Naive thymus-derived CD4-positive, alpha-beta T cell (primary cell): ENCODE measurements around the gene TEKTIP1. TPM values are rescaled to one million over a fixed set of nuclear protein-coding genes. Genes with fewer than 3 reads are reported as not detected.

Source experiments
- ATAC-seq: fragments of 150-1000 bp; cut with Tn5 transposase; 2 replicates; pipeline ENCODE4 v1.10.0; 2021; ENCODE audit warnings: mild to moderate bottlenecking, moderate library complexity
- CTCF ChIA-PET: fragments of 350-600 bp; sonication (Branson Sonifier 250); formaldehyde crosslinking; loops from one replicate; lab custom pipeline; 2021; ENCODE audit warnings: antibody characterized with exemption; lab: Charles Lee
- POLR2A ChIA-PET: fragments of 350-600 bp; sonication (Branson Sonifier 250); formaldehyde crosslinking; loops from one replicate; lab custom pipeline; 2021; ENCODE audit warnings: antibody characterized with exemption, inconsistent platforms; lab: Charles Lee
- DNase-seq, 9 donors: peaks; one replicate each; pipeline versions ENCODE4 v3.0.0 to v3.0.0-alpha.2; 2020 to 2022; ENCODE audit warnings: mixed read lengths in 1 of 9
- H3K27ac ChIP-seq: one replicate; pipeline ENCODE4 v1.7.0; 2013; ENCODE audit warnings: mild to moderate bottlenecking, low read depth, low read length, moderate library complexity
- H3K27me3 ChIP-seq, 2 donors: one replicate each; pipeline ENCODE4 v1.7.0; 2013; ENCODE audit warnings: low read length in 2 of 2, mild to moderate bottlenecking in 2 of 2, moderate library complexity in 2 of 2; ENCODE audit not compliant: control insufficient read depth in 2 of 2, insufficient read depth in 2 of 2
- H3K36me3 ChIP-seq, 3 experiments: 1 replicate in 2 of 3; 2 replicates in 1 of 3; pipeline ENCODE4 v1.7.0; 2013; ENCODE audit warnings: low read length in 3 of 3, mild to moderate bottlenecking in 3 of 3, moderate library complexity in 1 of 3; ENCODE audit not compliant: insufficient read depth in 3 of 3, control insufficient read depth in 2 of 3
- H3K4me1 ChIP-seq, 2 donors: one replicate each; pipeline ENCODE4 v1.7.0; 2013; ENCODE audit warnings: low read length in 2 of 2, mild to moderate bottlenecking in 2 of 2, moderate library complexity in 1 of 2; ENCODE audit not compliant: control insufficient read depth in 2 of 2, insufficient read depth in 2 of 2
- H3K4me3 ChIP-seq: 2 replicates; pipeline ENCODE4 v1.7.0; 2013; ENCODE audit warnings: mild to moderate bottlenecking, low read length
- H3K9me3 ChIP-seq, 3 experiments: 1 replicate in 2 of 3; 2 replicates in 1 of 3; pipeline ENCODE4 v1.7.0; 2013; ENCODE audit warnings: low read length in 3 of 3; ENCODE audit not compliant: control insufficient read depth in 2 of 3
- H3K27ac Mint-ChIP-seq, 9 donors: one replicate each; pipeline ENCODE4 v1.8.0; 2020 to 2022; ENCODE audit warnings: mixed read lengths in 9 of 9, mild to moderate bottlenecking in 8 of 9, moderate library complexity in 5 of 9, inconsistent platforms in 2 of 9
- H3K27me3 Mint-ChIP-seq, 5 donors: one replicate each; pipeline ENCODE4 v1.8.0; 2021 to 2022; ENCODE audit warnings: mixed read lengths in 5 of 5, mild to moderate bottlenecking in 1 of 5
- H3K36me3 Mint-ChIP-seq, 5 donors: one replicate each; pipeline ENCODE4 v1.8.0; 2020 to 2022; ENCODE audit warnings: mixed read lengths in 5 of 5, mild to moderate bottlenecking in 3 of 5, inconsistent platforms in 1 of 5
- H3K4me1 Mint-ChIP-seq, 7 donors: one replicate each; pipeline ENCODE4 v1.8.0; 2020 to 2022; ENCODE audit warnings: mixed read lengths in 7 of 7, mild to moderate bottlenecking in 3 of 7, inconsistent platforms in 1 of 7
- H3K4me3 Mint-ChIP-seq, 10 donors: one replicate each; pipeline ENCODE4 v1.8.0; 2020 to 2022; ENCODE audit warnings: mild to moderate bottlenecking in 10 of 10, mixed read lengths in 10 of 10, moderate library complexity in 6 of 10, inconsistent platforms in 2 of 10
- H3K9me3 Mint-ChIP-seq, 11 donors: one replicate each; pipeline ENCODE4 v1.8.0; 2020 to 2022; ENCODE audit warnings: mixed read lengths in 11 of 11, mild to moderate bottlenecking in 4 of 11, inconsistent platforms in 1 of 11, moderate library complexity in 1 of 11
- intact Hi-C, 2 donors: fragments of 100-400 bp; cut with micrococcal nuclease; formaldehyde crosslinking; loops; one replicate each; pipeline ENCODE4 v1.15.1; 2023
- polyA plus RNA-seq, 2 donors: library from polyadenylated mRNA; unstranded; fragments of 300-500 nt; fragmentation: Illumina TruSeq; gene quantifications; one replicate each; pipeline ENCODE4 v1.2.3, GENCODE V29; 2021
- total RNA-seq, 6 experiments: library from RNA in 5 of 6; stranded (reverse) in 5 of 6; gene quantifications; 1 replicate in 5 of 6; 2 replicates in 1 of 6; pipeline ENCODE4 v1.2.3 and lab custom pipeline; 2021 to 2026

Gene TEKTIP1
- total and polyA plus RNA-seq, 7 experiments from 2014 or later: 5.6 to 11.5 (median 10.6) TPM; not detected in 2

GRCh38 chr19:3494051-3494450 is 44.9 kb upstream of the TEKTIP1 start:
- H3K4me1 Mint-ChIP-seq: peaks cover 3 to 24% (median 12%) of the 10 kb centered on the region in 7 donors
- H3K9me3 Mint-ChIP-seq: peaks cover 0 to 2% (median 0%) of the 10 kb centered on the region in 11 donors
- ChIA-PET CTCF (interaction anchor here (1.7 kb wide), 1 partner anchor 9 kb away, joined by 8 read pairs; no protein-coding TSS in a partner anchor), POLR2A (interaction anchor here (0.7 to 1.9 kb wide), 2 partner anchors 10 to 13 kb away, joined by 3 to 10 read pairs; no protein-coding TSS in a partner anchor)
- H3K27me3 ChIP-seq: no peaks in the 10 kb centered on the region
- H3K4me1 ChIP-seq: no peaks in the 10 kb centered on the region
- ATAC-seq (peak; percentile 73), DNase-seq (peak in 6 of 9 donors; percentile 23 to 47 (median 38))
- no peak overlapping the region for H3K4me3 ChIP-seq
- peak overlapping the region in 4 of 9 donors; percentile 5 to 71 (median 45) for H3K27ac Mint-ChIP-seq
- H3K36me3 Mint-ChIP-seq: peaks cover 0 to 20% (median 9%) of the 10 kb centered on the region in 5 donors
- no peaks in the 10 kb centered on the region for H3K27me3 Mint-ChIP-seq
- intact Hi-C loops: loop anchor here in 1 of 2 donors (10.0 kb wide), 1 partner anchor 1069 kb away; the partner anchor contains the start of gene TIMM13
- peaks cover 0 to 70% (median 12%) of the 10 kb centered on the region in 3 experiments for H3K36me3 ChIP-seq
- no peaks in the 10 kb centered on the region for H3K9me3 ChIP-seq
- H3K27ac ChIP-seq: peak overlapping the region; percentile 48
- peak overlapping the region in 3 of 10 donors; percentile 46 to 51 (median 51) for H3K4me3 Mint-ChIP-seq

DNA sequence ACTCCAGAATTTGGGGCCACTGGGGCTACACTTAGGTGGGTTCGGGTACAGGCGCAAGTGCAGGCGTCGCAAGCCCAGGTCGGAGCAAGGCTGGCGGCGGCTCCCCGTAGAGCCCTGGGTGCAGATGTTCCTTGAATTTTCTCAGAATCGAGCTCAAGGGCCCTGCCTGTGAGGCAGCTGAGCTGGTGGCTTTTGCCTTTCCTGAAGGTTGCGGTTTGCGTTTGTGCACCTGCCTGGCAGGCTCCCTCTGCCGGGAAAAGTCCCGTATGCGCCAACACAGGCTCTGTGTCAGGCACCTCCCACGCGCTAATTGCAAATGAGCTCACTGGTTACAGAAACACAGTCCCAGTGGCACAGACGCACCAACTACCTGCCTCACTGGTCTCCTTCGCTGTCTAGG is 44.4 kb upstream of the TEKTIP1 start:
- intact Hi-C loops: loop anchor here in 1 of 2 donors (10.0 kb wide), 1 partner anchor 1070 kb away; the partner anchor contains the start of gene TIMM13
- peak in 6 of 9 donors; percentile 33 to 68 (median 44) for DNase-seq
- ChIA-PET POLR2A (interaction anchor here (0.7 to 1.9 kb wide), 2 partner anchors 10 to 12 kb away, joined by 3 to 10 read pairs; no protein-coding TSS in a partner anchor), CTCF (interaction anchor here (1.7 kb wide), 1 partner anchor 10 kb away, joined by 8 read pairs; no protein-coding TSS in a partner anchor)
- peak; percentile 78 for ATAC-seq
- Histone ChIP-seq H3K4me3 (no peak overlapping the region), H3K4me1 (peaks cover under 1 to 5% of the 10 kb centered on the region in 2 donors), H3K27me3 (no peaks in the 10 kb centered on the region), H3K27ac (peak overlapping the region; percentile 48), H3K36me3 (peaks cover 0 to 70% (median 12%) of the 10 kb centered on the region in 3 experiments), H3K9me3 (no peaks in the 10 kb centered on the region)
- Mint-ChIP-seq H3K4me1 (peaks cover 6 to 29% (median 15%) of the 10 kb centered on the region in 7 donors), H3K27ac (peak overlapping the region in 7 of 9 donors; percentile 21 to 82 (median 69)), H3K9me3 (peaks cover 0 to 2% (median 0%) of the 10 kb centered on the region in 11 donors), H3K27me3 (no peaks in the 10 kb centered on the region), H3K4me3 (peak overlapping the region in 8 of 10 donors; percentile 16 to 51 (median 38)), H3K36me3 (peaks cover 0 to 22% (median 9%) of the 10 kb centered on the region in 5 donors)

DNA sequence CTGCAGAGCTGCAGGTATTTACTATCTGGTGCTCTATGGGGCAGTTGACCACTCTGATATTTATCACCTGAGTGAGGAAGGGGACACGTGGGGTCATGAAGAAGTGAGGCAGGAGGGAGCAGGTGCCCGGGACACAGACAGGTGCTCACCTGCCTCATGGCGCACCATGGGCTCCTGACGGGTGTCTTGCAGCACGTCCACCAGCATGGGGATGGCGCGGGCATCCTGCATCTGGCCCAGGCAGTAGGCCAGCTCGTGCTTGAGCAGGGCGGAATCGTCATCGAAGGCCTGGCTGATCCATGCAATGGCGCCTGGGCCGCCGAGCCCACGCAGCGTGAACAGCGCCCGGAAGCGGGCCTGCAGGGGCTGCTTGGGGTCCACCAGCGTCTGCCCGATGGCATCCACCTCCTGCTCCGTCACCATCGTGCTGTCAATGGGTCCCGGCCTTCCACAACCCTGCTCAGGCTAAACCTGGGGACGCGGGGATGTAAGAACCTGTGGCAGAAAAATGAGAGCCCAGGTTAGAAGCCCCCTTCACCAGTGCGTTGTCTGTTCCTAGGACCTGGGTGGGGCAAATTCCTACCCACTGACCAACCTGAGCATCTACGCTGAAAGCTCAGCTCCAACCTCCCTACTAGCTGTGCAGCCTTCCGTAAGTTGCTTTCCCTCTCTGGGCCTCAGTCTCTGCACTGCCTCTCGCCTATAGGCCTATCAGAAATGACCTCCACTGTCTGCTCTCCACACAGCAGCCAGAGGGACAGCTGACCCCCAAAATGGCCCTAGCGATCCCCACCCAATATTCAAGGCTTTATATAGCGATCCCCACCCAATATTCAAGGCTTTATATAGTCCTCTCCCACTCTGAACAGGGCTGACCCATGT is 42.3 kb upstream of the TEKTIP1 start:
- DNase-seq (no peak), ATAC-seq (no peak)
- H3K36me3 Mint-ChIP-seq: peaks cover 0 to 27% (median 12%) of the 10 kb centered on the region in 5 donors
- peaks cover 0 to 4% (median 0%) of the 10 kb centered on the region in 11 donors for H3K9me3 Mint-ChIP-seq
- H3K9me3 ChIP-seq: no peaks in the 10 kb centered on the region
- H3K36me3 ChIP-seq: peaks cover 0 to 62% (median 12%) of the 10 kb centered on the region in 3 experiments
- no peak overlapping the region for H3K27ac Mint-ChIP-seq
- peaks cover 13 to 41% (median 26%) of the 10 kb centered on the region in 7 donors for H3K4me1 Mint-ChIP-seq
- intact Hi-C loops: loop anchor here in 1 of 2 donors (10.0 kb wide), 1 partner anchor 1072 kb away; the partner anchor contains the start of gene TIMM13
- H3K4me1 ChIP-seq: peaks cover 9 to 15% of the 10 kb centered on the region in 2 donors
- H3K4me3 ChIP-seq: no peak overlapping the region
- peaks cover 0 to 5% (median 0%) of the 10 kb centered on the region in 5 donors for H3K27me3 Mint-ChIP-seq
- no peak overlapping the region for H3K27ac ChIP-seq
- H3K27me3 ChIP-seq: no peaks in the 10 kb centered on the region
- ChIA-PET CTCF (interaction anchor here (0.6 kb wide), 1 partner anchor 10 kb away, joined by 3 read pairs; no protein-coding TSS in a partner anchor), POLR2A (interaction anchor here (1.3 kb wide), 1 partner anchor 10 kb away, joined by 3 read pairs; no protein-coding TSS in a partner anchor)
- peak overlapping the region in 1 of 10 donors; percentile 71 for H3K4me3 Mint-ChIP-seq

- intact Hi-C loops: loop anchor here in 1 of 2 donors (10.0 kb wide), 1 partner anchor 1073 kb away; the partner anchor contains the start of gene TIMM13
- Histone ChIP-seq H3K36me3 (peaks cover 0 to 49% (median 8%) of the 10 kb centered on the region in 3 experiments), H3K4me1 (peaks cover 9 to 15% of the 10 kb centered on the region in 2 donors), H3K9me3 (no peaks in the 10 kb centered on the region), H3K4me3 (no peak overlapping the region), H3K27me3 (no peaks in the 10 kb centered on the region), H3K27ac (no peak overlapping the region)
- no peak for ATAC-seq
- H3K27me3 Mint-ChIP-seq: peaks cover 0 to 5% (median 0%) of the 10 kb centered on the region in 5 donors
- CTCF ChIA-PET: interaction anchor here (0.7 kb wide), 1 partner anchor 14 kb away, joined by 3 read pairs; the partner anchor contains the start of gene SMIM44
- peaks cover 13 to 41% (median 26%) of the 10 kb centered on the region in 7 donors for H3K4me1 Mint-ChIP-seq
- DNase-seq: no peak
- H3K9me3 Mint-ChIP-seq: peaks cover 0 to 4% (median 0%) of the 10 kb centered on the region in 11 donors
- POLR2A ChIA-PET: interaction anchor here (1.3 kb wide), 1 partner anchor 9 kb away, joined by 3 read pairs; no protein-coding TSS in a partner anchor
- H3K27ac Mint-ChIP-seq: peak overlapping the region in 3 of 9 donors; percentile 28 to 51 (median 45)
- peaks cover 0 to 23% (median 8%) of the 10 kb centered on the region in 5 donors for H3K36me3 Mint-ChIP-seq
- peak overlapping the region in 5 of 10 donors; percentile 23 to 42 (median 35) for H3K4me3 Mint-ChIP-seq
Observed at GRCh38 chr19:3497757-3498520, 41.0 kb upstream of the TEKTIP1 start.

DNA sequence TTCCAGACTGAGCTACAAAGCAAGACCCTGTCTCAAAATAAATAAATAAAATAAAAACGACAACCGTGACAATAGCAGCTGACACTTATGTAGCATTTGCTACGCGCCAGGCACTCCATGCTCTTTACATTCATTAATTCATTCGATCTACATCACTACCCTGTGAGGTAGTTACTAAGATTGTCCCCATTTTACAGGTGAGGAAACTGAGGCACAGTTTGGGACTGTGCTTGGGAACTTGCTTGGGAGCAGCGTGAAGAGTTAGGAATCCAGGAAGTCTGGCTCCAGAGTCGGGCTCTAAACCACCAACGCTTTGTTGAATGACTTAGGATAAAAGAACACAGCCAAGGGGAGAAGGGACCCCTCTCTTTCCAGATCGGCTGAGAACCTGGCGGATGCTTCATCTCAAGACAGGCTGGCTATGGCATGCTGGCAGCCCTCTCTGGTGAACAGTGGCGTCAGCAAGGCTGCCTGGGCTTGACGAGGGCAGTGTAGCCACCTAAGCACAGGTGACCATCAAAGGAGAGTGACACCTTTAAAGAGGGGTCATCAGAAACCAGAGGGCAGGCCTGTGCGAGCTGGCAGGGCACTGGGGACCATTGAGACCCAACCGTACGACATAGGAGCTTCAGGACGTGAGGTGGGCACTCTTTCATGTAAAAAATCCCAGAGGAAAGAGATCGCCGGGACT is 39.1 kb upstream of the TEKTIP1 start:
- intact Hi-C loops: loop anchor here (1.0 to 10.0 kb wide), 5 partner anchors 315 to 1075 kb away; partner anchors contain the start of genes CHAF1A (in 1 of the 2), EEF2 (in 1 of the 2), NCLN (in 1 of the 2) and SGTA (in 1 of the 2)
- Mint-ChIP-seq H3K4me1 (peaks cover 13 to 36% (median 27%) of the 10 kb centered on the region in 7 donors), H3K27ac (peak overlapping the region; percentile 91 to 98 (median 96)), H3K27me3 (peaks cover 0 to 5% (median 0%) of the 10 kb centered on the region in 5 donors), H3K36me3 (peaks cover 0 to 18% (median 7%) of the 10 kb centered on the region in 5 donors), H3K9me3 (peaks cover 0 to 4% (median 0%) of the 10 kb centered on the region in 11 donors), H3K4me3 (peak overlapping the region; percentile 81 to 96 (median 93))
- Histone ChIP-seq H3K4me3 (peak overlapping the region; percentile 72), H3K27ac (peak overlapping the region; percentile 82), H3K27me3 (no peaks in the 10 kb centered on the region), H3K36me3 (peaks cover 0 to 32% (median 8%) of the 10 kb centered on the region in 3 experiments), H3K4me1 (peaks cover 9 to 18% of the 10 kb centered on the region in 2 donors), H3K9me3 (no peaks in the 10 kb centered on the region)
- CTCF ChIA-PET: interaction anchor here (0.7 to 1.2 kb wide), 2 partner anchors 27 to 84 kb away, joined by 3 to 4 read pairs; no protein-coding TSS in a partner anchor
- POLR2A ChIA-PET: interaction anchor here (1.0 to 1.9 kb wide), 5 partner anchors 16 to 485 kb away, joined by 3 to 5 read pairs (median 4); partner anchors contain the start of gene EEF2
- ATAC-seq: no peak
- DNase-seq: no peak
